ENCODE results near the gene OR51A7. TPM values are rescaled to one million over a fixed set of nuclear protein-coding genes. Genes with fewer than 3 reads are reported as not detected.

The OR51A7 gene
- total RNA-seq, 1 experiment from 2014 or later, result not detected

GRCh38 chr11:4881188-4881587 lies 22.4 kb upstream of the OR51A7 start:
- Histone ChIP-seq H3K9me2 (ENCODE audit: insufficient read depth) (no peaks in the 10 kb centered on the region), H3K9me3 (ENCODE audit: control insufficient read depth in 1 of 2, insufficient read depth in 1 of 2, low read depth in 1 of 2, low read length in 2 of 2) (no peaks in the 10 kb centered on the region), H3K27me3 (ENCODE audit: insufficient read depth, low read length) (peaks cover 15% of the 10 kb centered on the region), H3K36me3 (ENCODE audit: control insufficient read depth in 1 of 2, insufficient read depth in 2 of 2, low read length in 2 of 2) (no peaks in the 10 kb centered on the region), H3K27ac (ENCODE audit: low read depth, low read length) (no peak overlapping the region), H3K79me2 (ENCODE audit: insufficient read depth, low read length) (no peaks in the 10 kb centered on the region), H3K4me2 (ENCODE audit: low read length) (no peak overlapping the region), H2AFZ (ENCODE audit: low read depth, low read length, poor library complexity, severe bottlenecking) (no peak overlapping the region), H3K9ac (ENCODE audit: low read length) (no peak overlapping the region), H3K4me3 (replicated peaks in 1 of 2; ENCODE audit: low read depth in 1 of 2, low read length in 2 of 2) (no peak overlapping the region), H4K20me1 (ENCODE audit: insufficient read depth) (no peaks in the 10 kb centered on the region), H3K4me1 (ENCODE audit: control insufficient read depth in 1 of 2, insufficient read depth in 2 of 2, low read length in 2 of 2) (no peaks in the 10 kb centered on the region)
- no peak for DNase-seq (ENCODE audit: low read depth, low spot score)
- RAD21 ChIA-PET (ENCODE audit: low non-redundant PET in 1 of 2, low total read pairs in 2 of 2, uncharacterized antibody in 2 of 2, unreplicated experiment in 2 of 2), result no interaction called here
- TF ChIP-seq FOSL1 (IDR thresholded peaks at IDR 0.05; ENCODE audit: low read depth), result no peak
- CTCF ChIA-PET, result no interaction called here
- ATAC-seq, result no peak
- BruUV-seq (replicated peaks), result no TSS peak
- intact Hi-C loops (cut with micrococcal nuclease), result no loop called here
- POLR2A ChIA-PET, result no interaction called here

GRCh38 chr11:4881860-4882500 lies 21.6 kb upstream of the OR51A7 start, which contains the start of gene OR51T1:
Gene OR51T1 (plus strand): TSS chr11:4881900. CDS start chr11:4881900, 0 bp downstream.
- no peaks in the 10 kb centered on the region for H3K9me2 ChIP-seq (ENCODE audit: insufficient read depth)
- no peak for TF ChIP-seq CBX3 (IDR thresholded peaks at IDR 0.05; ENCODE audit: low read depth)
- no peak for TF ChIP-seq TCF7L2 (IDR thresholded peaks at IDR 0.05; ENCODE audit: borderline replicate concordance, extremely low read depth, insufficient read depth, insufficient read length)
- TF ChIP-seq YY1 (IDR thresholded peaks at IDR 0.05; ENCODE audit: extremely low read depth, insufficient replicate concordance, low read depth, low read length), result no peak
- ChIA-PET POLR2A (no interaction called here), CTCF (no interaction called here), RAD21 (ENCODE audit: low non-redundant PET in 1 of 2, low total read pairs in 2 of 2, uncharacterized antibody in 2 of 2, unreplicated experiment in 2 of 2) (no interaction called here)
- H3K9me3 ChIP-seq (ENCODE audit: control insufficient read depth in 1 of 2, insufficient read depth in 1 of 2, low read depth in 1 of 2, low read length in 2 of 2), result no peaks in the 10 kb centered on the region
- H3K27me3 ChIP-seq (ENCODE audit: insufficient read depth, low read length), result peaks cover 15% of the 10 kb centered on the region
- H3K4me2 ChIP-seq (ENCODE audit: low read length), result no peak within 1 kb of the TSS
- no peak within 1 kb of the TSS for H2AFZ ChIP-seq (ENCODE audit: low read depth, low read length, poor library complexity, severe bottlenecking)
- H3K27ac ChIP-seq (ENCODE audit: low read depth, low read length), result no peak within 1 kb of the TSS
- intact Hi-C loops (cut with micrococcal nuclease), result no loop called here
- no peaks in the 10 kb centered on the region for H3K79me2 ChIP-seq (ENCODE audit: insufficient read depth, low read length)
- ATAC-seq (no peak), DNase-seq (ENCODE audit: low read depth, low spot score) (no peak)
- no peaks in the 10 kb centered on the region for H3K4me1 ChIP-seq (ENCODE audit: control insufficient read depth in 1 of 2, insufficient read depth in 2 of 2, low read length in 2 of 2)
- H3K4me3 ChIP-seq (replicated peaks in 1 of 2; ENCODE audit: low read depth in 1 of 2, low read length in 2 of 2), result no peak within 1 kb of the TSS
- BruUV-seq (replicated peaks), result no TSS peak
- no peaks in the 10 kb centered on the region for H4K20me1 ChIP-seq (ENCODE audit: insufficient read depth)
- no peak within 1 kb of the TSS for H3K9ac ChIP-seq (ENCODE audit: low read length)
- no peaks in the 10 kb centered on the region for H3K36me3 ChIP-seq (ENCODE audit: control insufficient read depth in 1 of 2, insufficient read depth in 2 of 2, low read length in 2 of 2)
